GM21737 (cell line): ENCODE results near the gene ABAT.
A peak's percentile ranks its signal among the peaks of the same experiment; 100 is the strongest.

Source experiments
- ATAC-seq: cut with Tn5 transposase; IDR thresholded peaks from one replicate; pipeline ENCODE4 v1.9.1; 2021; ENCODE audit warnings: mild to moderate bottlenecking, moderate library complexity; ENCODE audit not compliant: unreplicated experiment

Gene ABAT

GRCh38 chr16:8808009-8808408, 133.6 kb downstream of the ABAT start:
- no peak for ATAC-seq

GRCh38 chr16:8808613-8809353, 134.4 kb downstream of the ABAT start:
- no peak for ATAC-seq

- ATAC-seq, result no peak
Observed at GRCh38 chr16:8812162-8812843, 137.9 kb downstream of the ABAT start.

GRCh38 chr16:8814095-8814806, 139.8 kb downstream of the ABAT start:
- no peak for ATAC-seq

GRCh38 chr16:8816967-8817655, 142.7 kb downstream of the ABAT start:
- no peak for ATAC-seq

GRCh38 chr16:8818504-8819270, 144.3 kb downstream of the ABAT start:
- ATAC-seq, result peak; percentile 77

GRCh38 chr16:8819411-8820034, 145.1 kb downstream of the ABAT start:
- no peak for ATAC-seq

- ATAC-seq, result no peak
Observed at GRCh38 chr16:8822403-8822802, 148.0 kb downstream of the ABAT start.

- no peak for ATAC-seq
Observed at GRCh38 chr16:8826278-8826879, 152.0 kb downstream of the ABAT start.

- no peak for ATAC-seq
Observed at GRCh38 chr16:8828541-8829165, 154.2 kb downstream of the ABAT start.

GRCh38 chr16:8831450-8831849, 157.0 kb downstream of the ABAT start:
- no peak for ATAC-seq

- no peak for ATAC-seq
Observed at GRCh38 chr16:8831871-8832716, 157.7 kb downstream of the ABAT start.

- no peak for ATAC-seq
Observed at GRCh38 chr16:8832717-8833105, 158.3 kb downstream of the ABAT start.
